ENCODE data around the gene ITGA8. TPM values are rescaled to one million over a fixed set of nuclear protein-coding genes. Genes with fewer than 3 reads are reported as not detected.
A peak's percentile ranks its signal among the peaks of the same experiment; 100 is the strongest.

The ITGA8 gene
- total and polyA plus RNA-seq, 9 of the 15 experiments (the other 6 are each of a cell fraction or from before 2014, with no cell fraction given), result 0.01 to 0.07 (median 0.04) TPM; not detected in 5

GRCh38 chr10:15670880-15671279 is 48.8 kb downstream of the ITGA8 start:
- no peaks in the 10 kb centered on the region for H3K9me1 ChIP-seq (ENCODE audit: control insufficient read depth, insufficient read depth, low read length)
- H3K9me3 ChIP-seq (replicated peaks; ENCODE audit: control insufficient read depth, insufficient read depth, low read depth, low read length), result no peaks in the 10 kb centered on the region
- in situ Hi-C loops (cut with MboI) (no loop called here), intact Hi-C loops (cut with micrococcal nuclease) (no loop called here)
- H3K4me2 ChIP-seq (ENCODE audit: insufficient read depth, low read length), result no peak overlapping the region
- POLR2A ChIA-PET, result interaction anchor here (0.9 kb wide), 1 partner anchor 26 kb away, joined by 3 read pairs; no protein-coding TSS in a partner anchor
- no peak overlapping the region for H3K9ac ChIP-seq (ENCODE audit: insufficient read depth in 1 of 2, low read depth in 2 of 2, low read length in 2 of 2)
- no peak overlapping the region for H3K4me3 ChIP-seq
- no peak for ATAC-seq
- no peaks in the 10 kb centered on the region for H4K20me1 ChIP-seq (replicated peaks; ENCODE audit: control insufficient read depth, insufficient read depth, low read length)
- TF ChIP-seq MLLT1 (IDR thresholded peaks at IDR 0.05) (no peak), RBBP5 (IDR thresholded peaks at IDR 0.05; ENCODE audit: borderline replicate concordance, insufficient read depth, low read length, poor library complexity, severe bottlenecking) (no peak), NFE2 (IDR thresholded peaks at IDR 0.05; ENCODE audit: low read depth) (no peak), ZNF12 (CRISPR knock-in tag; IDR thresholded peaks at IDR 0.05) (no peak), RNF2 (IDR thresholded peaks at IDR 0.05) (peak; percentile 42; the same call in 1 of the 2 replicates)
- no peaks in the 10 kb centered on the region for H3K79me2 ChIP-seq (ENCODE audit: control insufficient read depth, insufficient read depth, low read length)
- no peaks in the 10 kb centered on the region for H3K4me1 ChIP-seq (replicated peaks in 1 of 2; ENCODE audit: control insufficient read depth in 2 of 2, insufficient read depth in 2 of 2, low read length in 2 of 2)
- no peaks in the 10 kb centered on the region for H3K36me3 ChIP-seq (ENCODE audit: control insufficient read depth, insufficient read depth, low read length)
- H2AFZ ChIP-seq (ENCODE audit: low read depth, low read length), result no peak overlapping the region
- H3K27ac ChIP-seq (ENCODE audit: extremely low read depth, low read depth, low read length), result no peak overlapping the region
- FAIRE-seq, result no peak
- CTCF ChIA-PET (ENCODE audit: low intra/inter-chr PET ratio), result no interaction called here
- DNase-seq (ENCODE audit: extremely low read depth in 1 of 4, low spot score in 3 of 4), result no peak
- BruUV-seq (replicated peaks), result no TSS peak
- WGBS (ENCODE audit: insufficient coverage, low coverage, missing lambda C conversion rate), result 8% methylated on average over 5 of the region's 5 CpGs
- H3K27me3 ChIP-seq (ENCODE audit: control insufficient read depth in 2 of 2, insufficient read depth in 2 of 2, low read length in 2 of 2), result no peaks in the 10 kb centered on the region; a peak in 1 of 5 replicates

GRCh38 chr10:15661574-15661973 is 58.1 kb downstream of the ITGA8 start:
- H3K79me2 ChIP-seq (ENCODE audit: control insufficient read depth, insufficient read depth, low read length), result no peaks in the 10 kb centered on the region
- no peaks in the 10 kb centered on the region for H3K36me3 ChIP-seq (ENCODE audit: control insufficient read depth, insufficient read depth, low read length)
- 20% methylated on average over 5 of the region's 5 CpGs for WGBS (ENCODE audit: insufficient coverage, low coverage, missing lambda C conversion rate)
- no peak overlapping the region for H3K27ac ChIP-seq (ENCODE audit: extremely low read depth, low read depth, low read length)
- H3K9me1 ChIP-seq (ENCODE audit: control insufficient read depth, insufficient read depth, low read length), result no peaks in the 10 kb centered on the region
- no TSS peak for BruUV-seq (replicated peaks)
- in situ Hi-C loops (cut with MboI), result no loop called here
- ChIA-PET POLR2A (no interaction called here), CTCF (ENCODE audit: low intra/inter-chr PET ratio) (no interaction called here)
- no peaks in the 10 kb centered on the region for H3K9me3 ChIP-seq (replicated peaks; ENCODE audit: control insufficient read depth, insufficient read depth, low read depth, low read length)
- no peak overlapping the region for H3K4me3 ChIP-seq
- TF ChIP-seq IRF1 (CRISPR knock-in tag; IDR thresholded peaks at IDR 0.05; ENCODE audit: borderline replicate concordance), result no peak
- TF ChIP-seq ZNF79 (CRISPR knock-in tag; IDR thresholded peaks at IDR 0.05; ENCODE audit: low read depth), result no peak
- 0 out of 2 replicates have a peak, but pooled peaks have one; percentile 42 for TF ChIP-seq ZNF311 (CRISPR knock-in tag; IDR thresholded peaks at IDR 0.05)
- TF ChIP-seq RBM39 (optimal IDR thresholded peaks at IDR 0.05; ENCODE audit: low read depth, low read length), result no peak
- TF ChIP-seq ZNF121 (CRISPR knock-in tag; conservative IDR thresholded peaks at IDR 0.05), result no peak
- no peak for TF ChIP-seq TAL1 (IDR thresholded peaks at IDR 0.05)
- TF ChIP-seq ZNF23 (CRISPR knock-in tag; IDR thresholded peaks at IDR 0.05), result no peak
- TF ChIP-seq FOSL1 (tag; conservative IDR thresholded peaks at IDR 0.05), result 0 out of 2 replicates have a peak, but pooled peaks have one; percentile 14
- ATAC-seq (no peak), DNase-seq (ENCODE audit: extremely low read depth in 1 of 4, low spot score in 3 of 4) (no peak), FAIRE-seq (no peak)
- no peak overlapping the region for H3K4me2 ChIP-seq (ENCODE audit: insufficient read depth, low read length)
- H4K20me1 ChIP-seq (replicated peaks; ENCODE audit: control insufficient read depth, insufficient read depth, low read length), result no peaks in the 10 kb centered on the region
- H3K27me3 ChIP-seq (ENCODE audit: control insufficient read depth in 2 of 2, insufficient read depth in 2 of 2, low read length in 2 of 2), result no peaks in the 10 kb centered on the region
- H3K4me1 ChIP-seq (replicated peaks in 1 of 2; ENCODE audit: control insufficient read depth in 2 of 2, insufficient read depth in 2 of 2, low read length in 2 of 2), result peaks cover 0 to 10% of the 10 kb centered on the region in 2 experiments; a peak in 3 of 5 replicates
- no peak overlapping the region for H2AFZ ChIP-seq (ENCODE audit: low read depth, low read length)
- intact Hi-C loops (cut with micrococcal nuclease), result no loop called here
- H3K9ac ChIP-seq (ENCODE audit: insufficient read depth in 1 of 2, low read depth in 2 of 2, low read length in 2 of 2), result no peak overlapping the region
